Measurements from ENCODE around the gene CAMKV. TPM values are rescaled to one million over a fixed set of nuclear protein-coding genes. Genes with fewer than 3 reads are reported as not detected.

CAMKV gene
- polyA plus RNA-seq, 1 donor (not counting 4 experiments of a cell fraction or from before 2014, with no cell fraction given) = not detected

DNA sequence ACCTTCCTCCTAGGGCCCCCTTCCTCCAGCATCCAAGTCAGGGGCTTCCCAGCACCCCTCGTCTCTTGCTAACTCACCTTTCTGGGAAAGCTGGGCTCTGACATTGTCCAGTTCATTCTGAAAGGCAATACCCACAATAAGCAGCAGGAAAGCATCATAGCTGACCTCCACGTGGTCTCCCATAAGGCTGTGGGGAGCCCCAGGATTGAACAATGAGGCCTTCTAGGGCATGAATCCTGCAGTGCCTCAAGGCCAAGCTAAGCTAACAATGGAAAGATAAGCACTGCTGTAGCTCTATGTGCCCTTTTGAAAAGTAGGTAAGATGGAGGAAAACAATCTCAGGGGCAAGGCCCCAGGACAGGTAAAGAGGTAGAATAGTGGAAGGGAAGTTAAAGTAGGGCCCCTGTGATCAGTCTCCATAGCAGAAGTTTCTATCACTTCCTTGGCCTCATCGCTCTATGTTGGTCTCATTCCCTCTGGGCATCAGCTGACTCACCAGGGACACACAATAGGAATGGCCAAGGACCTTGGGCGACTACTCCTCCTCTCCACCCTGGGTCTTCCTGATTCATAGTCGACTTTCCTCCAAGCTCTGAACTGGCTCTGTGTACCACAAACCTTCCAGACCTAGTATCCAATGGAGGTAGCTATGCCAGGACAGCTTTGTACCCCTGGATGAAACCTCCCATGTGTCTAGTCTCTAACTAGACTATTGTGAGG is 25.1 kb downstream of the CAMKV start:
- Histone ChIP-seq H2AFZ (ENCODE audit: control insufficient read depth, low read length) (no peak overlapping the region), H3K27ac (ENCODE audit: control insufficient read depth, insufficient read depth, low read length) (no peak overlapping the region), H3K79me2 (ENCODE audit: control insufficient read depth, insufficient read depth, low read length) (no peaks in the 10 kb centered on the region), H4K20me1 (ENCODE audit: control insufficient read depth, extremely low read depth, insufficient read depth, low read length) (no peaks in the 10 kb centered on the region), H3K4me1 (ENCODE audit: control insufficient read depth, extremely low read depth, insufficient read depth, low read length) (no peaks in the 10 kb centered on the region), H3K27me3 (ENCODE audit: control insufficient read depth, extremely low read depth, insufficient read depth, low read length) (no peaks in the 10 kb centered on the region), H3K4me3 (ENCODE audit: control insufficient read depth in 2 of 3, extremely low read depth in 1 of 3, insufficient read depth in 2 of 3, low read depth in 1 of 3, low read length in 3 of 3) (no peak overlapping the region), H3K4me2 (ENCODE audit: control insufficient read depth, extremely low read depth, insufficient read depth, low read depth, low read length) (no peak overlapping the region), H3K36me3 (ENCODE audit: control insufficient read depth in 2 of 2, extremely low read depth in 1 of 2, insufficient read depth in 2 of 2, low read length in 2 of 2) (peaks cover 0 to 8% of the 10 kb centered on the region in 2 experiments), H3K9me3 (ENCODE audit: control insufficient read depth, low read depth, low read length) (no peaks in the 10 kb centered on the region), H3K9ac (ENCODE audit: control insufficient read depth, extremely low read depth, insufficient read depth, low read length) (no peak overlapping the region), H3K9me1 (ENCODE audit: control insufficient read depth, extremely low read depth, insufficient read depth, low read length) (no peaks in the 10 kb centered on the region)
- TF ChIP-seq, protein P1, sequence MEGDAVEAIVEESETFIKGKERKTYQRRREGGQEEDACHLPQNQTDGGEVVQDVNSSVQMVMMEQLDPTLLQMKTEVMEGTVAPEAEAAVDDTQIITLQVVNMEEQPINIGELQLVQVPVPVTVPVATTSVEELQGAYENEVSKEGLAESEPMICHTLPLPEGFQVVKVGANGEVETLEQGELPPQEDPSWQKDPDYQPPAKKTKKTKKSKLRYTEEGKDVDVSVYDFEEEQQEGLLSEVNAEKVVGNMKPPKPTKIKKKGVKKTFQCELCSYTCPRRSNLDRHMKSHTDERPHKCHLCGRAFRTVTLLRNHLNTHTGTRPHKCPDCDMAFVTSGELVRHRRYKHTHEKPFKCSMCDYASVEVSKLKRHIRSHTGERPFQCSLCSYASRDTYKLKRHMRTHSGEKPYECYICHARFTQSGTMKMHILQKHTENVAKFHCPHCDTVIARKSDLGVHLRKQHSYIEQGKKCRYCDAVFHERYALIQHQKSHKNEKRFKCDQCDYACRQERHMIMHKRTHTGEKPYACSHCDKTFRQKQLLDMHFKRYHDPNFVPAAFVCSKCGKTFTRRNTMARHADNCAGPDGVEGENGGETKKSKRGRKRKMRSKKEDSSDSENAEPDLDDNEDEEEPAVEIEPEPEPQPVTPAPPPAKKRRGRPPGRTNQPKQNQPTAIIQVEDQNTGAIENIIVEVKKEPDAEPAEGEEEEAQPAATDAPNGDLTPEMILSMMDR (optimal IDR thresholded peaks at IDR 0.05 in 1 of 3, IDR thresholded peaks at IDR 0.05 in 1 of 3, conservative IDR thresholded peaks at IDR 0.05 in 1 of 3; ENCODE audit: extremely low read depth in 1 of 3, insufficient read depth in 2 of 3, low read length in 3 of 3) = no peak
- no peak for TF ChIP-seq EZH2 (IDR thresholded peaks at IDR 0.05; ENCODE audit: low read length)
- dilution Hi-C loops (cut with MboI; ENCODE audit: extremely low pct_ligation_motif_present, low sequenced_read_pairs) = no loop called here
- DNase-seq (ENCODE audit: low read depth, low spot score) (no peak), FAIRE-seq (no peak)

DNA sequence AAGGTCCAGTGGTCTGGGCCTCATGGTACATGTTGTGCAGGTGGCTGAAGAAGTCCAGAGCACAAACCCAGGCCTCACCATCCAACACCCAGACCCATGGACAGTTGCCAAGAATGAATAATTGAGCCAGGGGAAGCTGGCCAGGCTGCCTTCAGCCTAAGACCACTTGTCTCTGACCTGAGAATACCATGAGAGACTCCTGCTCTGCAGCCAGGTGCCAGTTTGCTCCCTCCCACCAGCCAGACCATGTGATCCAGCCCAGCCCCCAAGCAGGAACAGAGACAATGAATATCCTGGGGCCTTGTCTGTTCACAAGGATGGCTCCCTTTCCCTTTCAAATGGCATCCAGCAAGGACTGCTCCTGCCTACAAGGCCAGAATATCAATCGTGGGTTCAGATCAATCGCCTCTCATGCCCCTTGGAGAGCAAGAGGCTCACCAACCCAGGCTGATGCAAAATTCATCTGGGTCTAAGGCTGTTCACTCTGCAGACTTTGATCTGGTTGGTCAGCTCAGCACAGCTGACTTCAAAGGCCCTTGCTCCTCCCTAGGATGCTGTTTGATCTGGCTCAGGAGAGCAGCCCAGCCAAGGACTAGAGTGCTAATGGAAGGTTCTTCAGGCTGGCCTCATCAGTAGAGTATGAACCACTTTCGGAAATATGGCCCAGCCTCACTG is 26.7 kb downstream of the CAMKV start:
- Histone ChIP-seq H3K27me3 (ENCODE audit: control insufficient read depth, extremely low read depth, insufficient read depth, low read length) (no peaks in the 10 kb centered on the region), H4K20me1 (ENCODE audit: control insufficient read depth, extremely low read depth, insufficient read depth, low read length) (no peaks in the 10 kb centered on the region), H2AFZ (ENCODE audit: control insufficient read depth, low read length) (no peak overlapping the region), H3K9me3 (ENCODE audit: control insufficient read depth, low read depth, low read length) (no peaks in the 10 kb centered on the region), H3K9ac (ENCODE audit: control insufficient read depth, extremely low read depth, insufficient read depth, low read length) (no peak overlapping the region), H3K4me2 (ENCODE audit: control insufficient read depth, extremely low read depth, insufficient read depth, low read depth, low read length) (no peak overlapping the region), H3K4me1 (ENCODE audit: control insufficient read depth, extremely low read depth, insufficient read depth, low read length) (no peaks in the 10 kb centered on the region), H3K79me2 (ENCODE audit: control insufficient read depth, insufficient read depth, low read length) (no peaks in the 10 kb centered on the region), H3K36me3 (ENCODE audit: control insufficient read depth in 2 of 2, extremely low read depth in 1 of 2, insufficient read depth in 2 of 2, low read length in 2 of 2) (peaks cover 0 to 13% of the 10 kb centered on the region in 2 experiments), H3K27ac (ENCODE audit: control insufficient read depth, insufficient read depth, low read length) (no peak overlapping the region), H3K4me3 (ENCODE audit: control insufficient read depth in 2 of 3, extremely low read depth in 1 of 3, insufficient read depth in 2 of 3, low read depth in 1 of 3, low read length in 3 of 3) (no peak overlapping the region), H3K9me1 (ENCODE audit: control insufficient read depth, extremely low read depth, insufficient read depth, low read length) (no peaks in the 10 kb centered on the region)
- dilution Hi-C loops (cut with MboI; ENCODE audit: extremely low pct_ligation_motif_present, low sequenced_read_pairs) = no loop called here
- no peak for TF ChIP-seq EZH2 (IDR thresholded peaks at IDR 0.05; ENCODE audit: low read length)
- TF ChIP-seq, protein P1 (optimal IDR thresholded peaks at IDR 0.05 in 1 of 3, IDR thresholded peaks at IDR 0.05 in 1 of 3, conservative IDR thresholded peaks at IDR 0.05 in 1 of 3; ENCODE audit: extremely low read depth in 1 of 3, insufficient read depth in 2 of 3, low read length in 3 of 3) = no peak
- FAIRE-seq (no peak), DNase-seq (ENCODE audit: low read depth, low spot score) (no peak)

All from keratinocyte (primary cell).